ENCODE results near the gene NIN. TPM values are rescaled to one million over a fixed set of nuclear protein-coding genes. Genes with fewer than 3 reads are reported as not detected.

NIN gene
- total RNA-seq, 4 donors from 2014 or later: 22.3 to 25.5 (median 22.5) TPM

GRCh38 chr14:50778721-50779483 lies 52.1 kb downstream of the NIN start:
- 84 to 86% methylated on average over 8 of the region's 8 CpGs for WGBS, 2 donors
- Histone ChIP-seq H3K36me3 (peaks cover 0 to 5% of the 10 kb centered on the region in 2 donors), H3K4me1 (no peaks in the 10 kb centered on the region), H3K27ac (no peak overlapping the region), H3K9me3 (no peaks in the 10 kb centered on the region), H3K4me3 (replicated peaks in 1 of 3) (no peak overlapping the region), H3K27me3 (no peaks in the 10 kb centered on the region)
- TF ChIP-seq POLR2A (IDR thresholded peaks at IDR 0.05) (no peak), CTCF (IDR thresholded peaks at IDR 0.05) (no peak)
- no peak for DNase-seq
- intact Hi-C loops (cut with DNase I): loop anchor here (5.0 to 10.0 kb wide), 2 partner anchors 64 to 237 kb away; no protein-coding TSS in a partner anchor

- intact Hi-C loops (cut with DNase I): loop anchor here (5.0 to 10.0 kb wide), 2 partner anchors 62 to 234 kb away; no protein-coding TSS in a partner anchor
- TF ChIP-seq POLR2A (IDR thresholded peaks at IDR 0.05): no peak
- no peak for TF ChIP-seq CTCF (IDR thresholded peaks at IDR 0.05)
These were observed 54.4 kb downstream of the NIN start for GRCh38 chr14:50776522-50776921.

DNA sequence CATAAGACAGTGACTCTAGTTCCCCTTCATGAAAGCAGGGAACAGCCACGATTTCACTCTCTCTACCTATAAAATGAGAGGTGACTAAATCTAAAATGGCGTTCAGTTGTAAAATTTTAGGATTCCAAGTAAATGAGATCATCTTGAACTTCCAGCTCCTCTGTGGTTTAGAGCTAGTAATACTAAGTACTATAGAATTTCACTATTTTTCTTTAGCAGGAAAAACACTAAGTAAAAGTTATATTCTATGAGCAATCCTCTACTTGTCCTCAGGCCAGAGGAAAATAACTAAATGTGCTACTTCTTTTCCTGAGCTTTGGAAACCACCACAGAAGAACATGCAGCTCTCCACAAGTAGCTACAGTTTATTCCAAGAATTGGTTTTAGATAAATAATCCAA lies 55.6 kb downstream of the NIN start:
- no peaks in the 10 kb centered on the region for H3K27me3 ChIP-seq
- H3K9me3 ChIP-seq: no peaks in the 10 kb centered on the region
- no peak for DNase-seq
- 72 to 74% methylated on average over 2 of the region's 2 CpGs for WGBS, 2 donors
- peaks cover 5 to 9% of the 10 kb centered on the region in 2 donors for H3K36me3 ChIP-seq
- no peak overlapping the region for H3K27ac ChIP-seq
- H3K4me1 ChIP-seq: no peaks in the 10 kb centered on the region
- H3K4me3 ChIP-seq (replicated peaks in 1 of 3): no peak overlapping the region
- TF ChIP-seq POLR2A (IDR thresholded peaks at IDR 0.05): no peak
- no peak for TF ChIP-seq CTCF (IDR thresholded peaks at IDR 0.05)
- intact Hi-C loops (cut with DNase I): loop anchor here (5.0 to 10.0 kb wide), 2 partner anchors 61 to 233 kb away; no protein-coding TSS in a partner anchor

More at GRCh38 chr14:50776522-50776921, 54.4 kb downstream of the NIN start:
- Histone ChIP-seq H3K27ac (no peak overlapping the region), H3K4me3 (replicated peaks in 1 of 3) (no peak overlapping the region), H3K36me3 (peaks cover 0 to 5% of the 10 kb centered on the region in 2 donors), H3K4me1 (no peaks in the 10 kb centered on the region), H3K27me3 (no peaks in the 10 kb centered on the region), H3K9me3 (no peaks in the 10 kb centered on the region)
- DNase-seq: no peak

- no peak overlapping the region for H3K27ac ChIP-seq
- no peak overlapping the region for H3K4me3 ChIP-seq (replicated peaks in 1 of 3)
- TF ChIP-seq POLR2A (IDR thresholded peaks at IDR 0.05): no peak
- no peak for TF ChIP-seq CTCF (IDR thresholded peaks at IDR 0.05)
- H3K9me3 ChIP-seq: no peaks in the 10 kb centered on the region
- no peak for DNase-seq
- H3K36me3 ChIP-seq: peaks cover 11 to 14% of the 10 kb centered on the region in 2 donors
- H3K27me3 ChIP-seq: no peaks in the 10 kb centered on the region
- WGBS, 2 donors: 83 to 93% methylated on average over 8 of the region's 8 CpGs
- no peaks in the 10 kb centered on the region for H3K4me1 ChIP-seq
- intact Hi-C loops (cut with DNase I): loop anchor here (5.0 to 10.0 kb wide), 3 partner anchors 60 to 232 kb away; no protein-coding TSS in a partner anchor
These were observed 56.3 kb downstream of the NIN start for GRCh38 chr14:50774542-50775267.
